HAP-1 (cell line): Measurements from ENCODE around the gene C4B.
"Not testable (repeated sequence)": the region's sequence is repeated elsewhere in the genome, so short reads cannot be mapped to it uniquely, and the experiment has no call there.

Source experiments
- DNase-seq, 2 experiments: peaks; one replicate each; pipeline ENCODE4 v3.0.0-alpha.2; 2016 to 2020; ENCODE audit warnings: low spot score in 2 of 2
- H3K27me3 ChIP-seq: fragments of 250-450 bp; sonication (Bioruptor Pico); 2 replicates; pipeline ENCODE4 v1.5.1; 2020; ENCODE audit warnings: low read depth, mild to moderate bottlenecking, moderate library complexity
- H3K36me3 ChIP-seq: fragments of 250-450 bp; sonication (Bioruptor Pico); replicated peaks from 2 replicates; pipeline ENCODE4 v1.5.1; 2020; ENCODE audit warnings: mild to moderate bottlenecking
- H3K4me1 ChIP-seq: fragments of 250-450 bp; sonication (Bioruptor Pico); 2 replicates; pipeline ENCODE4 v1.5.1; 2020; ENCODE audit warnings: mild to moderate bottlenecking
- H3K4me3 ChIP-seq: fragments of 250-450 bp; sonication (Bioruptor Pico); 2 replicates; pipeline ENCODE4 v1.5.1; 2020; ENCODE audit warnings: mild to moderate bottlenecking, moderate library complexity
- H3K9me3 ChIP-seq: fragments of 250-450 bp; sonication (Bioruptor Pico); 2 replicates; pipeline ENCODE4 v1.5.1; 2020; ENCODE audit warnings: mild to moderate bottlenecking, moderate library complexity
- in situ Hi-C: fragments of 300-500 bp; cut with MboI; formaldehyde crosslinking; loops from 3 replicates; pipeline ENCODE4 v1.14.3; 2020; ENCODE audit warnings: low sequenced_read_pairs, inconsistent platforms, mixed read lengths

C4B gene

GRCh38 chr6:31972709-31973350 is 41.8 kb upstream of the C4B start:
- no peak for DNase-seq
- in situ Hi-C loops = no loop called here

GRCh38 chr6:31976065-31976464 is 38.5 kb upstream of the C4B start:
- in situ Hi-C loops, H3K4me1 ChIP-seq, H3K4me3 ChIP-seq, DNase-seq, H3K36me3 ChIP-seq, H3K27me3 ChIP-seq, H3K9me3 ChIP-seq: not testable (repeated sequence)

More at GRCh38 chr6:31972709-31973350, 41.8 kb upstream of the C4B start:
- H3K27me3 ChIP-seq = no peaks in the 10 kb centered on the region
- peaks cover 12% of the 10 kb centered on the region for H3K4me1 ChIP-seq
- H3K36me3 ChIP-seq = peaks cover 31% of the 10 kb centered on the region
- H3K9me3 ChIP-seq = no peaks in the 10 kb centered on the region
- H3K4me3 ChIP-seq = peak overlapping the region; percentile 89

DNA sequence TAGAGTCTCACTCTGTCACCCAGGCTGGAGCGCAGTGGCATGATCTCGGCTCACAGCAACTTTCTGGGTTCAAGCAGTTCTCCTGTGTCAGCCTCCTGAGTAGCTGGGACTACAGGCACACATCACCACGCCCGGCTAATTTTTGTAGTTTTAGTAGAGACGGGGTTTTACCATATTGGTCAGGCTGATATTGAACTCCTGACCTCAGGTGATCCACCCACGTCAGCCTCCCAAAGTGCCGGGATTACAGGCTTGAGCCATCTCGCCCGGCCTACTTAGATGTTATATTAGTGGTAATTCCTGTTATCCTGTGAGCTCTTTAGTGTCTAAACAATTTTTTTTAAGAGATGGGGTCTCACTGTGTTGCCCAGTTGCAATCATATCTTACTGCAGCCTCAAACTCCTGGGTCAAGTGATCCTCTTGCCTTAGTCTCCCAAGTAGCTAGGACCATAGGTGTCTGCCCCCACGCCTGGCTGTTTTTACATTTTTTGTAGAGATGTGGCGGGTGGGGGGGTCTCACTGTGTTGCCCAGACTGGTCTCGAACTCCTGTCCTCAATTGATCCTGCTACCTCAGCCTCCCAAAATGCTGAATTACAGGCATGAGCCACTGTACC is 36.7 kb upstream of the C4B start:
- Histone ChIP-seq H3K9me3 (no peaks in the 10 kb centered on the region), H3K27me3 (no peaks in the 10 kb centered on the region), H3K4me3 (no peak overlapping the region), H3K4me1 (peaks cover 5% of the 10 kb centered on the region; the same call in 1 of the 2 replicates), H3K36me3 (no peaks in the 10 kb centered on the region)
- no peak for DNase-seq
- in situ Hi-C loops = no loop called here

- no peak overlapping the region for H3K4me3 ChIP-seq
- H3K27me3 ChIP-seq = no peaks in the 10 kb centered on the region
- H3K9me3 ChIP-seq = no peaks in the 10 kb centered on the region
- H3K4me1 ChIP-seq = no peaks in the 10 kb centered on the region
- in situ Hi-C loops = no loop called here
- DNase-seq = no peak
- no peaks in the 10 kb centered on the region for H3K36me3 ChIP-seq
Observed at GRCh38 chr6:31978831-31979230, 35.8 kb upstream of the C4B start.

DNA sequence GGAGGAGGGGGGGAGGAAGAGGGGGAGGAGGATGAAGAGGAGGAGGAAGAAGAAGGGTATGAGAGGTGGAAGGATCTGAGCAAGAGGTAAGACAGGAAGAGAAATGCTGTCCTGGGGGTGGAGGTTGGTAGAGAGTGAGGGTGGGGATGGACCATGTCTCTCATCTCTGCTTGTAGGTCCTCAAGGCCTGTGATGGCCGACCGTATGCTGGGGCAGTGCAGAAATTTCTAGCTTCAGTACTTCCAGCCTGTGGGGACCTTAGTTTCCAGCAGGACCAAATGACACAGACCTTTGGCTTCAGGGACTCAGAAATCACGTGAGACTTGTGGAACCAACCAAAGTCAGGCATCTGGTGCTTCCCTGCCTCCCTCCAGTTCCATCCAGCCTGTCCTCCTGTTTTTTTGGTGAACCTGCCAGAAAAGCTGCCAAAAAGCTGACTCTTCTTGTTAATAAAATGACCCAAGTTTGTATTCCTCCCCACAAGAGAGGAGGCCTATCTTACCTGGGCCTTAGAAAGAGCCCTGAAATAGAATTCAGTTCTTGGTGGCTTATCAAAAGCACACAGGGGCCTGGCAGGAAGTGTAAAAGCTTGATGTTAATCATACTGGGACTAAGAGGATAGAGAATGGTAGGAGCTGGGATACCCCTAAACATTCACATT is 35.2 kb upstream of the C4B start:
- DNase-seq = no peak
- no peaks in the 10 kb centered on the region for H3K4me1 ChIP-seq
- no peaks in the 10 kb centered on the region for H3K27me3 ChIP-seq
- in situ Hi-C loops = no loop called here
- H3K9me3 ChIP-seq = no peaks in the 10 kb centered on the region
- H3K36me3 ChIP-seq = no peaks in the 10 kb centered on the region
- no peak overlapping the region for H3K4me3 ChIP-seq

DNA sequence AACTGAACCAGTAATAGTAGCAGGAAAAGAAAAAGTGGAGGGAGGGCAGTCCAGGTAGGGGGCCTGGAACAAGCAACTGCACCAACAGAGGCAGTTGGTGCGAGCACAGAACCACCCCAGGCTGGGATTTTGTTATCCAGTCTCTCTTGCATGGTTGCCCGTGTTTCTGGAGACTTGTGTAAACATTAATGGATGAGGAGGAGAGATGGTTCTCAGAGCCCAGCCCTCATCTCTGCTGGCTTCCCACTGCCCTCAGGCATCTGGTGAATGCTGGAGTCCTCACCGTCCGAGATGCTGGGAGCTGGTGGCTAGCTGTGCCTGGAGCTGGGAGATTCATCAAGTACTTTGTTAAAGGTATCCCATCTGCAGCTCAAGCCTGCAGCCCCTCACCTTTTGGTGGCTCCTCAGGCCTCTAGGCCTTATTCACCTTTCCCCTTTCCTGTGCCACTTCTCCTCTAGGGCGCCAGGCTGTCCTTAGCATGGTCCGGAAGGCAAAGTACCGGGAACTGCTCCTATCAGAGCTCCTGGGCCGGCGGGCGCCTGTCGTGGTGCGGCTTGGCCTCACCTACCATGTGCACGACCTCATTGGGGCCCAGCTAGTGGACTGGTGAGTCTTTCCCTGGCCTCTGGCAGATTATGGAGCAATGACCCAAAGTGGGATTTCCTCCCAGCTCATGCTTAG is 34.3 kb upstream of the C4B start:
- H3K9me3 ChIP-seq, H3K4me3 ChIP-seq, H3K27me3 ChIP-seq, DNase-seq, in situ Hi-C loops, H3K4me1 ChIP-seq, H3K36me3 ChIP-seq: not testable (repeated sequence)

- H3K27me3 ChIP-seq, H3K9me3 ChIP-seq, H3K4me3 ChIP-seq, DNase-seq, H3K4me1 ChIP-seq, in situ Hi-C loops, H3K36me3 ChIP-seq: not testable (repeated sequence)
Observed at GRCh38 chr6:31980998-31981397, 33.6 kb upstream of the C4B start.

DNA sequence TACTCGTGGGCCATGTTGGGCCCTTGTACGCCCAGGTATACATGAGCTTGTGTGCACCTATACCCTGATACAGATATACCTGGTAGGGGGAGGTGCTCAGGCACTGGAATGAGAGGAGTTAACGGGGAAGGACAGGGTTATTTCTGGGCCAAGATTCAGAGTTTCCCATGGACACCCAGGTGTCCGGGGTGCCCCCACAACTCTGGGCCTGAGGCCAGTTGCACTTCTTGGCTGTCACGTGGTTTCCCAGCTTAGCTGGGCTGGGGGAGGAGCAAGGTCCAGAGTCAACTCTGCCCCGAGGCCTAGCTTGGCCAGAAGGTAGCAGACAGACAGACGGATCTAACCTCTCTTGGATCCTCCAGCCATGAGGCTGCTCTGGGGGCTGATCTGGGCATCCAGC is 32.9 kb upstream of the C4B start, which contains the start of gene C4A:
Gene C4A (plus strand): TSS at position 314 of the 400 bp plus-strand sequence. CDS start 51 bp downstream, at position 365.
- DNase-seq, H3K4me1 ChIP-seq, H3K9me3 ChIP-seq, H3K4me3 ChIP-seq, in situ Hi-C loops, H3K36me3 ChIP-seq, H3K27me3 ChIP-seq: not testable (repeated sequence)

DNA sequence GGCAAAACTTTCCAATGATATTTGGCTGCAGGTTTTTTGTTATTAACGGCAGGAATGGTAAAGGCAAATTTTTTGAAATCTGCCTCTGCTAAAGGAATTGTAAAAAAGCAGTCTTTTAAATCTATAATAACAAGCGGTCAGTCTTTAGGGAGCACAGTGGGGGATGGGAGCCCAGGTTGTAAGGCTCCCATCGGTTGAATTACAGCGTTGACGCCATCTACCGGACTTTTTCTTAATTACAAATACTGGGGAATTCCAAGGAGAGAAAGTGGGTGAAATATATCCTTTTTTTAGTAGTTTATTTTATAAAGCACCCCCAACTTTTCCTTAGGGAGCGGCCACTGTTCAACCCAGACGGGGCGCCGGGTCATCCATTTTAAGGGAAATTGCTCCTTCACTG is 25.2 kb upstream of the C4B start:
- H3K27me3 ChIP-seq, in situ Hi-C loops, H3K36me3 ChIP-seq: not testable (repeated sequence)

DNA sequence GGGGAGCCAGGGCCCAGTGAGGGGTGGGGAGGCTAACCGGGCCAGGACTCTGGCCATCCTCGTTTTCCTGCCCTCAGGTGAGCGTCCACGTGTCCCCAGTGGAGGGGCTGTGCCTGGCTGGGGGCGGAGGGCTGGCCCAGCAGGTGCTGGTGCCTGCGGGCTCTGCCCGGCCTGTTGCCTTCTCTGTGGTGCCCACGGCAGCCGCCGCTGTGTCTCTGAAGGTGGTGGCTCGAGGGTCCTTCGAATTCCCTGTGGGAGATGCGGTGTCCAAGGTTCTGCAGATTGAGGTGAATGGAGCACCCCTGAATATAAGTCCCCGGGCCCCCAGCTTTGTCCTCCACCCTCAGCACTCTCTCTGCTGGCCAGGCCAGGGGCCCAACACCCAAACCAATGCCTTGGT is 20.2 kb upstream of the C4B start:
- H3K9me3 ChIP-seq, H3K4me1 ChIP-seq, H3K27me3 ChIP-seq, H3K4me3 ChIP-seq, H3K36me3 ChIP-seq, in situ Hi-C loops, DNase-seq: not testable (repeated sequence)

More for the DNA sequence above, 25.2 kb upstream of the C4B start:
- DNase-seq, H3K4me3 ChIP-seq, H3K9me3 ChIP-seq, H3K4me1 ChIP-seq: not testable (repeated sequence)

DNA sequence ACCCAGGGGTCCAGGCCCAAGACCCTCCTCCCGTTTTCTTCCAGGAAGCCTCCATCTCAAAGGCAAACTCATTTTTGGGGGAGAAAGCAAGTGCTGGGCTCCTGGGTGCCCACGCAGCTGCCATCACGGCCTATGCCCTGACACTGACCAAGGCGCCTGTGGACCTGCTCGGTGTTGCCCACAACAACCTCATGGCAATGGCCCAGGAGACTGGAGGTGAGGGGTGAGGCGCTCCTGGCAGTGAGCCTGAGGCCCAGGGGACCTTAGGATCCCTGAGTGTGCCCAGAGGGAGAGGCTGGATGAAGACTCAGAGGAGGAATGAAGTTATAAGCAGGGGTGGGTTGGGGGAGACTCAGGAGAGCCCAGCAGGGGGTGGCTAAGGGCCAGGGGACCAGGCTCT is 18.2 kb upstream of the C4B start:
- H3K4me1 ChIP-seq, H3K27me3 ChIP-seq, in situ Hi-C loops, H3K4me3 ChIP-seq, H3K9me3 ChIP-seq, H3K36me3 ChIP-seq, DNase-seq: not testable (repeated sequence)

DNA sequence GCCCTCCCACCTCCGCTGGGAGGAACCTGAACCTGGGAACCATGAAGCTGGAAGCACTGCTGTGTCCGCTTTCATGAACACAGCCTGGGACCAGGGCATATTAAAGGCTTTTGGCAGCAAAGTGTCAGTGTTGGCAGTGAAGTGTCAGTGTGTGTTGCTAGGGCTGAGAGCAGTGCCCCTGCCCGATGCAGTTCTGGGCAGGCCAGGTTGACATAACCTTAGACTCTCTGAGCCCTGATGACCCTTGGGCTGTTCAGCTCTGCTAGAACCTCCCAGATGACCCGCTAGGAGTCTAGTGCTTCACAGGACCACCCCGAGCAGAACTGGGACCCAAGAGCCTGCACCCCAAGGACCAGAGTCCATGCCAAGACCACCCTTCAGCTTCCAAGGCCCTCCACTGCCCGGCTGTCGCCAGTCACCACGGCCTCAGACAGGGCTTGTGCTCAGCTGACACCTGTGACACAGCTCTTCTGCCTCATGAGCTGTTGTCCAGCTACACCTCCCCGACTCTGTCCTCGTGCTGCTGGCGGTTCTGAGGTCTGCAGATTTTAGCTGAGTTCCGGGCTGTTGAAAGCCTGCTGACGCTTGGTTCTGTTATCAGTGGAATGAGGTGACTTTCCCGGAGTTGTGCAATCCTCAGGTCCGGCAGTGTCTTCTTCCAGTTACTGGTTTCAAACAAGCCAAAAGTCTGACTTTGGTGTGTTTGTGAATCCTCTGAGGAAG is 11.9 kb upstream of the C4B start:
- H3K4me1 ChIP-seq, H3K27me3 ChIP-seq, H3K9me3 ChIP-seq, H3K36me3 ChIP-seq, DNase-seq, H3K4me3 ChIP-seq, in situ Hi-C loops: not testable (repeated sequence)

- DNase-seq, H3K36me3 ChIP-seq, H3K9me3 ChIP-seq, H3K27me3 ChIP-seq, H3K4me3 ChIP-seq, H3K4me1 ChIP-seq, in situ Hi-C loops: not testable (repeated sequence)
Observed at GRCh38 chr6:32003301-32003700, 11.3 kb upstream of the C4B start.
